Measurements from ENCODE around the gene CDKN1A.
A peak's percentile ranks its signal among the peaks of the same experiment; 100 is the strongest.

Gene CDKN1A

DNA sequence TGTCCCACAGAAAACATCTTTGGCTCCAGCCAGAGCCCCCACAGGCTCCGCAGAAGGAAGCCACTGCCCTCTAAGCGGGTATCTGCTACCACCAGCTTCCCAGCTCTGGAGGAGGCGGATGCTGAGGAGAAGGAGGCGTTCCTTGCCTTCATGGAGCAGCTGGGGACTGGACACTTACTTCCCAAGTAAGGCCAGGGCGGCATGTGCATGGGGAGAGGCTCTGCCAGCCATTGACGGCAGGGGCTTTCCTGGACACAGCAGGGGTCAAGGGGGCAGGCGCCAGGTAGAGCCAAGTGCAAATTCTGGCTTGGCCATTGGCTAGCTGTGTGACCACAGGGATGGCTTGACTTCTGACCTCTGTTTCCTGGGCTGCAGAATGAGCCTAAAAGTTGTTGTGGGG, 37.0 kb downstream of the CDKN1A start:
- FAIRE-seq (no peak), DNase-seq (ENCODE audit: insufficient read length, low spot score) (no peak)
- TF ChIP-seq POLR2AphosphoS5 (IDR thresholded peaks at IDR 0.05; ENCODE audit: low read depth, low read length) (no peak), POU2F2 (IDR thresholded peaks at IDR 0.05; ENCODE audit: low read depth, low read length) (no peak), TAF1 (IDR thresholded peaks at IDR 0.05; ENCODE audit: low read depth, low read length) (no peak), SPI1 (IDR thresholded peaks at IDR 0.05; ENCODE audit: low read depth, low read length) (no peak), PAX5 (IDR thresholded peaks at IDR 0.05; ENCODE audit: insufficient read depth, low read length, severe bottlenecking) (no peak), POLR2A (IDR thresholded peaks at IDR 0.05; ENCODE audit: low read depth, low read length) (no peak)

- TF ChIP-seq POLR2A (IDR thresholded peaks at IDR 0.05; ENCODE audit: low read depth, low read length), result no peak
- TF ChIP-seq PAX5 (IDR thresholded peaks at IDR 0.05; ENCODE audit: insufficient read depth, low read length, severe bottlenecking), result no peak
- TF ChIP-seq POU2F2 (IDR thresholded peaks at IDR 0.05; ENCODE audit: low read depth, low read length), result no peak
- TF ChIP-seq SPI1 (IDR thresholded peaks at IDR 0.05; ENCODE audit: low read depth, low read length), result no peak
- TF ChIP-seq POLR2AphosphoS5 (IDR thresholded peaks at IDR 0.05; ENCODE audit: low read depth, low read length), result no peak
- TF ChIP-seq TAF1 (IDR thresholded peaks at IDR 0.05; ENCODE audit: low read depth, low read length), result no peak
- DNase-seq (ENCODE audit: insufficient read length, low spot score) (no peak), FAIRE-seq (no peak)
Measured at GRCh38 chr6:36716476-36717093, 38.1 kb downstream of the CDKN1A start.

DNA sequence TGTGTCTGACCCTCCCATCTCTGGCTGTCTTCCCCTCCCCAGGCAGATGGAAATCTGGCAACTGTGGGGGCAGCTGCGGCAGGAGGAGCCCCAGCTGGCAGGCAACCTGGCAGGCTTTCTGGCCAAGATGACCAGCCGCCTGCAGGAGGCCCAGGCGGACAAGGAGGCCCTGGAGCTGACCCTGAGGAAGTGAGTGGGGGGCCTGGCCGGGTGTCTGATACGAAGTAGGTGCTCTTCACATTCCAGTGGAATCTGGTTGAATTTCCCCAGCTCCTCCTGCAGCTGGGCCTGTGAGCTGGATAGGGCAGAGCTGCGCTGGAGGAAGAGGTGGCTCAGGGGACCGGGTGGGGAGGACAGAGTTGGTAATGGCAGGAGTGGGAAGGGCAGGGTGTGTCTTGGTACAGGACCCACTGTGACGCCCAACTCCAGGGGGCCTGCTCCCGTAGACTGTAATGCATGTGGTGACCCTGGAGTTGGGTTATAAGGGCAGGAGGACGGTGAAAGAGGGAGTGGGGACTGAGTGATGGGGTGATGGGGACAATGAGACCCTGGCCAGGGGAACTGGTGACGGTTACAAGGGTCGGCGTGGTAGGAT, 38.8 kb downstream of the CDKN1A start:
- TF ChIP-seq SPI1 (IDR thresholded peaks at IDR 0.05; ENCODE audit: low read depth, low read length) (no peak), POLR2A (IDR thresholded peaks at IDR 0.05; ENCODE audit: low read depth, low read length) (no peak), POLR2AphosphoS5 (IDR thresholded peaks at IDR 0.05; ENCODE audit: low read depth, low read length) (no peak), PAX5 (IDR thresholded peaks at IDR 0.05; ENCODE audit: insufficient read depth, low read length, severe bottlenecking) (no peak), TAF1 (IDR thresholded peaks at IDR 0.05; ENCODE audit: low read depth, low read length) (no peak), POU2F2 (IDR thresholded peaks at IDR 0.05; ENCODE audit: low read depth, low read length) (no peak)
- DNase-seq (ENCODE audit: insufficient read length, low spot score) (no peak), FAIRE-seq (no peak)

DNA sequence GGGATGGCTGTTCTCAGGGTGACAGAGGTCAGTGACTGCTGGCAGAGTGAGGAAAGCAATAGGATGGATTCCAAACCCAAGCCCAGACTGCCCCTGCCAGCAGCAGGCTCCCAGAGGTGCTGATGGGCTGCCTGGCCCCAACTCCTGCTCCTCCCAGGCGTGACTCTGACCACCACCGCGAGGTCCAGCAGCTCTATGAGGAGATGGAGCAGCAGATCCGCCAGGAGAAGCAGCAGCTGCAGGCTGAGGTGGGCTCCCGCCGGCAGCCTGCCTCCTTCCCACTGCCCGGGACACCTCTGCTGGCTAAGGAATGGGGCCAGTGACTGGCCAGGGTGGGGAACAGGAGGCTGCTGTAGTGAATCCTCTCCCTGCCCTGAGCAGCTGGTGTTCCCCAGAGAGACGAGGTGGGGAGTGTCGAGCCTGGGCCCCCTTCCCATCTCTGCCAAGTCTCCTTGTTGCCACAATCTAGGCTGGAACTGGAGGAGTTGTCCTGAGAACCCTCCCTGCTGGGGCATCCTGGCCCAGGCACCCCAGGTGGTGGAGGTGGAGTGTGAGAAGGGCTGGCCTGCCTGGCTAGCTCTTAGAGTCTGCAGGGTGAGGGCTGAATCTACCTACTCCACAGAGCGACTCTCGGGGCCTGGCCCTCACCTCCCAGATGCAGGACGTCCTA, 39.5 kb downstream of the CDKN1A start:
- FAIRE-seq (no peak), DNase-seq (ENCODE audit: insufficient read length, low spot score) (no peak)
- no peak for TF ChIP-seq SPI1 (IDR thresholded peaks at IDR 0.05; ENCODE audit: low read depth, low read length)
- no peak for TF ChIP-seq TAF1 (IDR thresholded peaks at IDR 0.05; ENCODE audit: low read depth, low read length)
- no peak for TF ChIP-seq POLR2AphosphoS5 (IDR thresholded peaks at IDR 0.05; ENCODE audit: low read depth, low read length)

DNA sequence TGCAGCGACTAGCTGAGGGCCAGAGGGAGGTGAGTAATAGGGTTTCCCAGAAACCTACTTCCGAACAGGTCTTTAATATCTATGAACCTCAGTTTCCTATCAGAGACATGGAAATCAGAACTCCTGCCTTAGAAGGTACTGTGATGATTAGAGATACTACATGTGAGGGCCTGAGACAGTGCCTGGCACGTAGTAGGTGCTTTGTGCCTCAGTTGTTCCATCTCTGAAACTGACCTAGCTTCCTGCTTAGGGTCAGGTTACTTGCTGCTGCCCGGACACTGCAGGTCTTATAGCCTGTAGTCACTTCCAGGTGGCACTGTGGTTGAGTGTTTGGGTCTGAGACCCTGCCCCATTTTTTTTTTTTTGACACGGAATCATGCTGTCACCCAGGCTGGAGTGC, 40.0 kb downstream of the CDKN1A start:
- no peak for FAIRE-seq
- no peak for TF ChIP-seq PAX5 (IDR thresholded peaks at IDR 0.05; ENCODE audit: insufficient read depth, low read length, severe bottlenecking)
- DNase-seq (ENCODE audit: insufficient read length, low spot score), result no peak

DNA sequence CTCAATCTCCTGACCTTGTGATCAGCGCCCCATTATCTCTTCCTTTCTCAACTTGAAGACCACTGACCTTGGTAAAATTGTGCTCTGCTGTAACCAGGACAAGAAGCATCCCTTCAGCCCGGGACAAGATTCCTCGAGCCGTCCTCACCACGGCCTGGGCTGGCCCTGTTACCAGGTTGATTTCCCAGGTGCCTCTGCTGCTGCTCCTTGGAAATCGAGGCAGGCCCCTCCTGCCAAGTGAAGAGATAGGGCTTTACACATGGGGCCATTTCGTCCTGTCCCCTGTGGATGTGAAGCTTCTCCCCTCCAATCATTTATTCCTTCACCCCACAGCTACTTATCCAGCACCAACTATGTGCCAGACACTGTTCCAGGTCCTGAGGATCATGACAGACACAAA, 40.6 kb downstream of the CDKN1A start:
- TF ChIP-seq POLR2A (IDR thresholded peaks at IDR 0.05; ENCODE audit: low read depth, low read length), result no peak
- TF ChIP-seq PAX5 (IDR thresholded peaks at IDR 0.05; ENCODE audit: insufficient read depth, low read length, severe bottlenecking), result no peak
- no peak for TF ChIP-seq POU2F2 (IDR thresholded peaks at IDR 0.05; ENCODE audit: low read depth, low read length)
- no peak for TF ChIP-seq TAF1 (IDR thresholded peaks at IDR 0.05; ENCODE audit: low read depth, low read length)
- TF ChIP-seq POLR2AphosphoS5 (IDR thresholded peaks at IDR 0.05; ENCODE audit: low read depth, low read length), result no peak
- TF ChIP-seq SPI1 (IDR thresholded peaks at IDR 0.05; ENCODE audit: low read depth, low read length), result no peak
- FAIRE-seq, result no peak
- no peak for DNase-seq (ENCODE audit: insufficient read length, low spot score)

DNA sequence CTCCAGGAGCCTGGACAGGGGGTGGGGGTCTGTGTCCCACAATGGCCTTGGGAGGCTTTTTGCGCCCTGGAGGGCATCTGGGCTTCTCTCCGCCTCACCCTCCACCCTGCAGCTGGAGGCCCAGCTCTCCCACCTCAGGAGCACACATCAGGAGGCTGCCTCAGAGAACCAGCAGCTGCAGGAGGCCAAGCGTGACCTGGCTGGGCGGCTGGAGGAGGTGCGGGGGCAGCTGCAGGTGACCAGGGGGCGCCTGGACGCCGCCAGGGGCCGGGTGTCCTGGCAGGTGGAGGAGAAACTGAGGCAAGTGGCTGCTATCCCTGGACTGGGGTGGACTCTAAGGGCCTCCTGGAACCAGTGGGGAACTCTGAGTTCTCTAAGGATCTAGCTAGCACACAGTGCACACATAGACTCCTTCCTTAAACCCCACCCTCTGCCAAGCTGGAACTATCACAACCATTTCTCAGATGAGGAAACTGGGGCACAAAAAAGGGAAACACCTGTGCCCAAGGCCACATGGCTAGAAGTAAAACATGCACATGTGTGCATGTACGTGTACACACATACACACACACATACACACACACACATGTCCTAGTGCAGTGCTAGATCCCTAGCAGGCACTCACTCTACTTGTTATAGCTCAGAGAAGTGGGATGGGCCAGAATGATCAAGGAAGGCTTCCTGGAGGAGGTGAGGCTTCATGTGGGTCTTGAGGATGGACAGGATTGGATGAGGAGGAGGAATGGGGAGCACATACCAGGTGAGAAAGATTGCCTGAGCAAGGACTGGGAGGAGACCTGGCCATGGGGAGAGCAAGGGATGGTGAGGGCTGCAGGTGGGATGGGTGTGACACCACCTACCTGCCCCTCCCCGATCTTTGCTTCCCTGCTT, 42.0 kb downstream of the CDKN1A start:
- peak; percentile 96 for FAIRE-seq
- no peak for DNase-seq (ENCODE audit: insufficient read length, low spot score)
- TF ChIP-seq POLR2AphosphoS5 (IDR thresholded peaks at IDR 0.05; ENCODE audit: low read depth, low read length) (no peak), TAF1 (IDR thresholded peaks at IDR 0.05; ENCODE audit: low read depth, low read length) (no peak), SPI1 (IDR thresholded peaks at IDR 0.05; ENCODE audit: low read depth, low read length) (no peak), POLR2A (IDR thresholded peaks at IDR 0.05; ENCODE audit: low read depth, low read length) (no peak), PAX5 (IDR thresholded peaks at IDR 0.05; ENCODE audit: insufficient read depth, low read length, severe bottlenecking) (peak; percentile 90), POU2F2 (IDR thresholded peaks at IDR 0.05; ENCODE audit: low read depth, low read length) (no peak)

DNA sequence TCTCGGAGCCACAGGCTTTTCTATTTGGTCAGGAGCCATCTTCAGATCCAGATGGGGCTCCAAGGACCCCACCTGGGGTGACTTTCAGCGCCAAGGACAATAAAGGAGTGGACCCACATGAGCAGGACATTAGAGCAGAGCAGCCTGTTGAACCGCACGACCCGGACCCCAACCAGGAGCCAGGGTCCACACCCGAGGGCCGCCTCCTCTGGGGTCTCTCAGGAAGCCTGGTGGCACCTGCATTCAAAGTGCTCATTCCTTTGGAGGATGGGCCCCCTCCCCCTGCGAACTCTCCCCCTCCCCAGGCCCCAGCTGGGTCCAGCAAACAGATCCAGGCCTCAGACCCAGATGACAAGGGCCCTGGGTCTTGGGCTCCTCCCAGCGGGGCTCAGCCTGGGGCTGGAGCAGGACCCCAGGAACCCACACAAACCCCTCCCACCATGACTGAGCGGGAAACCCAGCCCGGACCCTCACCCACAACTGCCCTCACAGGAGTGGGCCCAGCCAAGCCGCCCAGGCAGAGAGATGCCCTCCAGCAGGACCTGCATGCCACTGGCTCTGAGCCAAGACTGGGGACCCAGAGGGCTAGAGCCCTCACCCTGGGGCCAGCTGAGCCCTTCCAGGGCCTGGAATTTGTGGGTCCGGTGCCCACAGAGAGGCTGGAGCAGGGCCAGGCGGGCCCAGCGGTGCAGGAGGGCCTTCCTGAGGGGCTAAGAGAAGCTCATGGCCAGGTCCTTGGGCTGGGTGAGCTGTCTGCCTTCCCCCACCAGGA, 43.0 kb downstream of the CDKN1A start:
- FAIRE-seq (no peak), DNase-seq (ENCODE audit: insufficient read length, low spot score) (no peak)
- TF ChIP-seq POLR2A (IDR thresholded peaks at IDR 0.05; ENCODE audit: low read depth, low read length), result no peak
- no peak for TF ChIP-seq POLR2AphosphoS5 (IDR thresholded peaks at IDR 0.05; ENCODE audit: low read depth, low read length)
- TF ChIP-seq SPI1 (IDR thresholded peaks at IDR 0.05; ENCODE audit: low read depth, low read length), result no peak
- TF ChIP-seq POU2F2 (IDR thresholded peaks at IDR 0.05; ENCODE audit: low read depth, low read length), result no peak
- no peak for TF ChIP-seq PAX5 (IDR thresholded peaks at IDR 0.05; ENCODE audit: insufficient read depth, low read length, severe bottlenecking)

- TF ChIP-seq POLR2A (IDR thresholded peaks at IDR 0.05; ENCODE audit: low read depth, low read length) (no peak), PAX5 (IDR thresholded peaks at IDR 0.05; ENCODE audit: insufficient read depth, low read length, severe bottlenecking) (no peak)
- FAIRE-seq, result no peak
- DNase-seq (ENCODE audit: insufficient read length, low spot score), result no peak
Measured at GRCh38 chr6:36722365-36722764, 43.9 kb downstream of the CDKN1A start.
